Measurements from ENCODE around the gene MMP12.

Gene MMP12

GRCh38 chr11:102850973-102851745 is 23.6 kb downstream of the MMP12 start:
- H3K4me3 ChIP-seq (ENCODE audit: low read length), result no peak overlapping the region
- TF ChIP-seq CTCF (conservative IDR thresholded peaks at IDR 0.05; ENCODE audit: low read length), result no peak
- DNase-seq (ENCODE audit: low read depth), result peak; percentile 96

- DNase-seq (ENCODE audit: low read depth), result peak; percentile 87
- TF ChIP-seq CTCF (conservative IDR thresholded peaks at IDR 0.05; ENCODE audit: low read length), result no peak
- no peak overlapping the region for H3K4me3 ChIP-seq (ENCODE audit: low read length)
Observed at GRCh38 chr11:102849311-102849710, 25.5 kb downstream of the MMP12 start.

- TF ChIP-seq CTCF (conservative IDR thresholded peaks at IDR 0.05; ENCODE audit: low read length), result no peak
Observed at GRCh38 chr11:102846292-102846691, 28.5 kb downstream of the MMP12 start.

GRCh38 chr11:102843489-102843888 is 31.3 kb downstream of the MMP12 start, which contains the start of gene MMP3:
MMP3 (minus strand) TSS chr11:102843609; CDS start chr11:102843546, 63 bp downstream.
- DNase-seq (ENCODE audit: low read depth), result peak; percentile 73
- no peak within 1 kb of the TSS for H3K4me3 ChIP-seq (ENCODE audit: low read length)
- no peak for TF ChIP-seq CTCF (conservative IDR thresholded peaks at IDR 0.05; ENCODE audit: low read length)

More at GRCh38 chr11:102846292-102846691, 28.5 kb downstream of the MMP12 start:
- H3K4me3 ChIP-seq (ENCODE audit: low read length), result no peak overlapping the region
- DNase-seq (ENCODE audit: low read depth), result no peak

- H3K4me3 ChIP-seq (ENCODE audit: low read length), result no peak overlapping the region
- TF ChIP-seq CTCF (conservative IDR thresholded peaks at IDR 0.05; ENCODE audit: low read length), result no peak
- DNase-seq (ENCODE audit: low read depth), result no peak
Observed at GRCh38 chr11:102842930-102843329, 31.9 kb downstream of the MMP12 start.

- DNase-seq (ENCODE audit: low read depth), result no peak
- no peak for TF ChIP-seq CTCF (conservative IDR thresholded peaks at IDR 0.05; ENCODE audit: low read length)
- H3K4me3 ChIP-seq (ENCODE audit: low read length), result no peak overlapping the region
Observed at GRCh38 chr11:102840018-102840417, 34.8 kb downstream of the MMP12 start.

- no peak overlapping the region for H3K4me3 ChIP-seq (ENCODE audit: low read length)
- TF ChIP-seq CTCF (conservative IDR thresholded peaks at IDR 0.05; ENCODE audit: low read length), result no peak
- DNase-seq (ENCODE audit: low read depth), result no peak
Observed at GRCh38 chr11:102837646-102838045, 37.1 kb downstream of the MMP12 start.

All from AG10803 (cell line).